WTC11 (cell line): ENCODE results near the gene SYTL1. TPM values are rescaled to one million over a fixed set of nuclear protein-coding genes. Genes with fewer than 3 reads are reported as not detected.
A peak's percentile ranks its signal among the peaks of the same experiment; 100 is the strongest.

Experiments used
- ARID4B ChIP-seq: sonication (generic); formaldehyde crosslinking; IDR thresholded peaks from 2 replicates; pipeline ENCODE4 v1.8.0; 2023; ENCODE audit warnings: missing genetic modification reagents, mild to moderate bottlenecking, borderline replicate concordance
- ATF2 ChIP-seq: sonication (generic); formaldehyde crosslinking; IDR thresholded peaks from 2 replicates; pipeline ENCODE4 v1.8.1; 2022; ENCODE audit warnings: low read depth, missing genetic modification reagents, borderline replicate concordance
- CBFB ChIP-seq: sonication (generic); formaldehyde crosslinking; IDR thresholded peaks from 2 replicates; pipeline ENCODE4 v1.8.1; 2022; ENCODE audit warnings: mild to moderate bottlenecking, low read depth, missing genetic modification reagents
- CREM ChIP-seq: sonication (generic); formaldehyde crosslinking; IDR thresholded peaks from 2 replicates; pipeline ENCODE4 v1.8.1; 2022; ENCODE audit warnings: mild to moderate bottlenecking, missing genetic modification reagents, moderate library complexity
- ELF4 ChIP-seq: sonication (generic); formaldehyde crosslinking; IDR thresholded peaks from 2 replicates; pipeline ENCODE4 v1.8.1; 2022; ENCODE audit warnings: low read depth, mild to moderate bottlenecking, moderate library complexity, missing genetic modification reagents
- EMX1 ChIP-seq: fragments of 250-450 bp; sonication (Bioruptor Pico); IDR thresholded peaks from 2 replicates; pipeline ENCODE4 v1.8.0; 2021; ENCODE audit warnings: mild to moderate bottlenecking
- ESRRA ChIP-seq: sonication (generic); formaldehyde crosslinking; IDR thresholded peaks from 2 replicates; pipeline ENCODE4 v1.8.1; 2022; ENCODE audit warnings: mild to moderate bottlenecking, missing genetic modification reagents, borderline replicate concordance
- FOXK1 ChIP-seq: sonication (generic); formaldehyde crosslinking; IDR thresholded peaks from 2 replicates; pipeline ENCODE4 v1.8.0; 2022; ENCODE audit warnings: mild to moderate bottlenecking, moderate library complexity, missing genetic modification reagents
- GRHL2 ChIP-seq: fragments of 250-450 bp; sonication (Bioruptor Pico); IDR thresholded peaks from 2 replicates; pipeline ENCODE4 v1.8.0; 2022; ENCODE audit warnings: mild to moderate bottlenecking, moderate library complexity; ENCODE audit not compliant: insufficient replicate concordance, severe bottlenecking
- IRF2 ChIP-seq: sonication (generic); formaldehyde crosslinking; IDR thresholded peaks from 2 replicates; pipeline ENCODE4 v1.8.0; 2022; ENCODE audit warnings: low read depth, missing genetic modification reagents, borderline replicate concordance
- MLX ChIP-seq: sonication (generic); formaldehyde crosslinking; IDR thresholded peaks from 2 replicates; pipeline ENCODE4 v1.8.1; 2023; ENCODE audit warnings: mild to moderate bottlenecking, missing genetic modification reagents, moderate library complexity
- NFATC4 ChIP-seq: fragments of 250-450 bp; sonication (Bioruptor Pico); IDR thresholded peaks from 2 replicates; pipeline ENCODE4 v1.9.0; 2021; ENCODE audit warnings: mild to moderate bottlenecking
- NFE2L1 ChIP-seq: sonication (generic); formaldehyde crosslinking; IDR thresholded peaks from 2 replicates; pipeline ENCODE4 v1.8.1; 2023; ENCODE audit warnings: missing genetic modification reagents
- NFYB ChIP-seq: sonication (generic); formaldehyde crosslinking; conservative IDR thresholded peaks from 2 replicates; pipeline ENCODE4 v1.8.0; 2022; ENCODE audit warnings: low read depth, missing genetic modification reagents
- NR1H2 ChIP-seq: sonication (generic); formaldehyde crosslinking; IDR thresholded peaks from 2 replicates; pipeline ENCODE4 v1.9.0; 2021; ENCODE audit warnings: mild to moderate bottlenecking, moderate library complexity, missing genetic modification reagents
- NR2C2 ChIP-seq: sonication (generic); formaldehyde crosslinking; IDR thresholded peaks from 2 replicates; pipeline ENCODE4 v1.8.0; 2022; ENCODE audit warnings: mild to moderate bottlenecking, missing genetic modification reagents
- PRRX2 ChIP-seq: fragments of 250-450 bp; sonication (Bioruptor Pico); IDR thresholded peaks from 2 replicates; pipeline ENCODE4 v1.8.0; 2021; ENCODE audit warnings: mild to moderate bottlenecking
- RELA ChIP-seq: sonication (generic); formaldehyde crosslinking; IDR thresholded peaks from 2 replicates; pipeline ENCODE4 v1.8.1; 2022; ENCODE audit warnings: missing genetic modification reagents, mild to moderate bottlenecking, borderline replicate concordance
- SOX15 ChIP-seq: fragments of 250-450 bp; sonication (Bioruptor Pico); IDR thresholded peaks from 2 replicates; pipeline ENCODE4 v1.9.0; 2021; ENCODE audit warnings: mild to moderate bottlenecking
- SP1 ChIP-seq: sonication (generic); formaldehyde crosslinking; conservative IDR thresholded peaks from 2 replicates; pipeline ENCODE4 v1.8.1; 2022; ENCODE audit warnings: missing genetic modification reagents
- TCF7 ChIP-seq: sonication (generic); formaldehyde crosslinking; IDR thresholded peaks from 2 replicates; pipeline ENCODE4 v1.8.0; 2022; ENCODE audit warnings: mild to moderate bottlenecking, low read depth, missing genetic modification reagents, moderate library complexity
- TEAD1 ChIP-seq: sonication (generic); formaldehyde crosslinking; IDR thresholded peaks from 2 replicates; pipeline ENCODE4 v1.8.0; 2022; ENCODE audit warnings: mild to moderate bottlenecking, missing genetic modification reagents
- USF2 ChIP-seq: sonication (generic); formaldehyde crosslinking; IDR thresholded peaks from 2 replicates; pipeline ENCODE4 v1.8.1; 2023; ENCODE audit warnings: mild to moderate bottlenecking, missing genetic modification reagents, moderate library complexity
- ZBTB21 ChIP-seq: sonication (generic); formaldehyde crosslinking; IDR thresholded peaks from 2 replicates; pipeline ENCODE4 v1.8.1; 2023; ENCODE audit warnings: mild to moderate bottlenecking, missing genetic modification reagents, borderline replicate concordance
- ZBTB43 ChIP-seq: sonication (generic); formaldehyde crosslinking; IDR thresholded peaks from 2 replicates; pipeline ENCODE4 v1.8.1; 2023; ENCODE audit warnings: mild to moderate bottlenecking, missing genetic modification reagents
- ZNF138 ChIP-seq: sonication (generic); formaldehyde crosslinking; conservative IDR thresholded peaks from 2 replicates; pipeline ENCODE4 v1.8.1; 2022; ENCODE audit warnings: mild to moderate bottlenecking, moderate library complexity, missing genetic modification reagents
- ZNF232 ChIP-seq: sonication (generic); formaldehyde crosslinking; IDR thresholded peaks from 2 replicates; pipeline ENCODE4 v1.8.0; 2022; ENCODE audit warnings: mild to moderate bottlenecking, missing genetic modification reagents
- ZNF281 ChIP-seq: sonication (generic); formaldehyde crosslinking; IDR thresholded peaks from 2 replicates; pipeline ENCODE4 v1.8.0; 2023; ENCODE audit warnings: mild to moderate bottlenecking, missing genetic modification reagents
- ZNF671 ChIP-seq: fragments of 250-450 bp; sonication (Bioruptor Pico); IDR thresholded peaks from 2 replicates; pipeline ENCODE4 v1.8.0; 2021; ENCODE audit warnings: mild to moderate bottlenecking
- total RNA-seq: library from RNA; stranded (reverse); gene quantifications from 3 replicates; pipeline ENCODE4 v1.2.3, GENCODE V29; 2021

The SYTL1 gene
- total RNA-seq, 1 experiment from 2014 or later = 18.0 TPM

- TF ChIP-seq ZBTB43 (CRISPR knock-in tag) (peak; percentile 63), NFYB (CRISPR knock-in tag) (peak; percentile 63), USF2 (CRISPR knock-in tag) (peak; percentile 73), MLX (CRISPR knock-in tag) (0 out of 2 replicates have a peak, but pooled peaks have one; percentile 69), ARID4B (CRISPR knock-in tag) (peak; percentile 92), NFE2L1 (peak; percentile 51; the same call in 1 of the 2 replicates), SOX15 (CRISPR knock-in tag) (no peak), IRF2 (no peak), TEAD1 (CRISPR knock-in tag) (peak; percentile 76; the same call in 1 of the 2 replicates), ZNF138 (no peak), CREM (CRISPR knock-in tag) (peak; percentile 97), ZNF232 (CRISPR knock-in tag) (peak; percentile 92; the same call in 1 of the 2 replicates), PRRX2 (CRISPR knock-in tag) (no peak), ELF4 (CRISPR knock-in tag) (no peak), SP1 (CRISPR knock-in tag) (peak; percentile 97), GRHL2 (CRISPR knock-in tag) (no peak), ZBTB21 (CRISPR knock-in tag) (no peak), NFATC4 (CRISPR knock-in tag) (no peak), TCF7 (CRISPR knock-in tag) (no peak), ZNF281 (CRISPR knock-in tag) (no peak; the same call in 1 of the 2 replicates), ESRRA (CRISPR knock-in tag) (no peak), NR2C2 (CRISPR knock-in tag) (no peak), RELA (CRISPR knock-in tag) (peak; percentile 17; the same call in 1 of the 2 replicates), NR1H2 (CRISPR knock-in tag) (no peak), CBFB (0 out of 2 replicates have a peak, but pooled peaks have one; percentile 4), FOXK1 (CRISPR knock-in tag) (peak; percentile 96), ATF2 (no peak), ZNF671 (CRISPR knock-in tag) (no peak), EMX1 (0 out of 2 replicates have a peak, but pooled peaks have one; percentile 34)
Observed at GRCh38 chr1:27321813-27322568, 19.8 kb upstream of the SYTL1 start, which contains the start of gene TMEM222 (continued).
